H9 (cell line): Measurements from ENCODE around the gene CTNNA3. TPM values are rescaled to one million over a fixed set of nuclear protein-coding genes. Genes with fewer than 3 reads are reported as not detected.
A peak's percentile ranks its signal among the peaks of the same experiment; 100 is the strongest.

Experiments used
- DNase-seq: peaks from one replicate; pipeline ENCODE4 v3.0.0-alpha.2; 2017
- H2AFZ ChIP-seq: one replicate; pipeline ENCODE4 v1.6.1; 2013; ENCODE audit warnings: mild to moderate bottlenecking, low read length, control low read depth, moderate library complexity
- H2AK5ac ChIP-seq: 2 replicates; pipeline ENCODE4 v1.6.1; 2013; ENCODE audit warnings: low read length, control low read depth, mixed read lengths; ENCODE audit not compliant: insufficient read length
- H2BK120ac ChIP-seq: one replicate; pipeline ENCODE4 v1.6.1; 2013; ENCODE audit warnings: low read depth, mild to moderate bottlenecking, low read length, control low read depth, inconsistent platforms; ENCODE audit not compliant: poor library complexity, severe bottlenecking
- H2BK12ac ChIP-seq: 2 replicates; pipeline ENCODE4 v1.6.1; 2013; ENCODE audit warnings: low read length, control low read depth, mixed read lengths, low read depth; ENCODE audit not compliant: insufficient read length
- H2BK15ac ChIP-seq: 2 replicates; pipeline ENCODE4 v1.6.1; 2013; ENCODE audit warnings: low read depth, low read length, control low read depth
- H2BK20ac ChIP-seq: one replicate; pipeline ENCODE4 v1.6.1; 2013; ENCODE audit warnings: low read depth, mild to moderate bottlenecking, low read length, control low read depth, inconsistent platforms; ENCODE audit not compliant: poor library complexity, severe bottlenecking
- H2BK5ac ChIP-seq: 2 replicates; pipeline ENCODE4 v1.6.1; 2013; ENCODE audit warnings: low read length, control low read depth, mixed read lengths; ENCODE audit not compliant: insufficient read length
- H3K14ac ChIP-seq: 2 replicates; pipeline ENCODE4 v1.6.1; 2013; ENCODE audit warnings: low read length, control low read depth; ENCODE audit not compliant: insufficient read depth
- H3K18ac ChIP-seq: 2 replicates; pipeline ENCODE4 v1.6.1; 2013; ENCODE audit warnings: low read depth, mild to moderate bottlenecking, mixed read lengths, low read length, control low read depth; ENCODE audit not compliant: insufficient read length
- H3K23ac ChIP-seq: 2 replicates; pipeline ENCODE4 v1.6.1; 2013; ENCODE audit warnings: low read length, control low read depth, mixed read lengths, low read depth; ENCODE audit not compliant: insufficient read length
- H3K23me2 ChIP-seq: 2 replicates; pipeline ENCODE4 v1.6.1; 2013; ENCODE audit warnings: low read depth, mild to moderate bottlenecking, mixed read lengths, low read length, control low read depth; ENCODE audit not compliant: insufficient read length, poor library complexity, severe bottlenecking
- H3K27ac ChIP-seq: 2 replicates; pipeline ENCODE4 v1.5.1; 2013; ENCODE audit warnings: low read length, control low read depth, mixed read lengths, low read depth; ENCODE audit not compliant: insufficient read length
- H3K27me3 ChIP-seq: 2 replicates; pipeline ENCODE4 v1.6.1; 2013; ENCODE audit warnings: low read length, control low read depth, inconsistent platforms; ENCODE audit not compliant: insufficient read depth
- H3K4ac ChIP-seq: 2 replicates; pipeline ENCODE4 v1.6.1; 2013; ENCODE audit warnings: low read depth, mild to moderate bottlenecking, control low read depth, inconsistent platforms, low read length, moderate library complexity
- H3K4me1 ChIP-seq: 2 replicates; pipeline ENCODE4 v1.6.1; 2013; ENCODE audit warnings: low read length, control low read depth, inconsistent platforms; ENCODE audit not compliant: insufficient read depth
- H3K4me2 ChIP-seq: 2 replicates; pipeline ENCODE4 v1.6.1; 2013; ENCODE audit warnings: low read length, control low read depth, mixed read lengths; ENCODE audit not compliant: insufficient read length, insufficient read depth
- H3K56ac ChIP-seq: 2 replicates; pipeline ENCODE4 v1.6.1; 2013; ENCODE audit warnings: low read depth, mild to moderate bottlenecking, mixed read lengths, low read length, control low read depth; ENCODE audit not compliant: insufficient read length
- H3K79me1 ChIP-seq: 2 replicates; pipeline ENCODE4 v1.6.1; 2013; ENCODE audit warnings: low read depth, mild to moderate bottlenecking, moderate library complexity, low read length, control low read depth, inconsistent platforms; ENCODE audit not compliant: insufficient read depth, poor library complexity, severe bottlenecking
- H3K79me2 ChIP-seq: 2 replicates; pipeline ENCODE4 v1.6.1; 2013; ENCODE audit warnings: low read length, control low read depth, inconsistent platforms; ENCODE audit not compliant: insufficient read depth
- H3K9ac ChIP-seq: 2 replicates; pipeline ENCODE4 v1.6.1; 2013; ENCODE audit warnings: low read length, control low read depth, mixed read lengths; ENCODE audit not compliant: insufficient read length; ENCODE audit errors: extremely low read depth
- H3K9me3 ChIP-seq: one replicate; pipeline ENCODE4 v1.6.1; 2013; ENCODE audit warnings: low read depth, low read length, inconsistent platforms; ENCODE audit not compliant: control insufficient read depth
- H3T11ph ChIP-seq: one replicate; pipeline ENCODE4 v1.6.1; 2013; ENCODE audit warnings: mild to moderate bottlenecking, low read length, control low read depth, inconsistent platforms
- H4K20me1 ChIP-seq: one replicate; pipeline ENCODE4 v1.6.1; 2013; ENCODE audit not compliant: control insufficient read depth, insufficient read length, insufficient read depth
- H4K5ac ChIP-seq: 2 replicates; pipeline ENCODE4 v1.6.1; 2013; ENCODE audit warnings: low read depth, mild to moderate bottlenecking, mixed read lengths, low read length, control low read depth; ENCODE audit not compliant: insufficient read length
- H4K8ac ChIP-seq: replicated peaks from 2 replicates; pipeline ENCODE4 v1.6.1; 2013; ENCODE audit warnings: low read length, control low read depth, mixed read lengths, low read depth; ENCODE audit not compliant: insufficient read length
- H4K91ac ChIP-seq: 2 replicates; pipeline ENCODE4 v1.6.1; 2013; ENCODE audit warnings: low read depth, mild to moderate bottlenecking, moderate library complexity, mixed read lengths, low read length, control low read depth; ENCODE audit not compliant: insufficient read length
- H3K27ac Mint-ChIP-seq, 3 experiments: 2 replicates in 2 of 3; 3 replicates in 1 of 3; pipeline ENCODE4 v1.8.0; 2020 to 2021; ENCODE audit warnings: mixed read lengths in 3 of 3, mild to moderate bottlenecking in 1 of 3, moderate library complexity in 1 of 3
- H3K27me3 Mint-ChIP-seq: 2 replicates; pipeline ENCODE4 v1.8.0; 2021; ENCODE audit warnings: low read depth, mild to moderate bottlenecking, moderate library complexity, mixed read lengths
- H3K36me3 Mint-ChIP-seq, 3 experiments: 2 replicates in 2 of 3; 3 replicates in 1 of 3; pipeline ENCODE4 v1.8.0; 2020 to 2021; ENCODE audit warnings: low read depth in 3 of 3, mixed read lengths in 3 of 3; ENCODE audit not compliant: insufficient read depth in 1 of 3
- H3K4me1 Mint-ChIP-seq, 2 experiments: 2 replicates each; pipeline ENCODE4 v1.8.0; 2020; ENCODE audit warnings: mixed read lengths in 2 of 2
- H3K4me3 Mint-ChIP-seq, 2 experiments: 2 replicates in 1 of 2; 3 replicates in 1 of 2; pipeline ENCODE4 v1.8.0; 2020 to 2021; ENCODE audit warnings: mild to moderate bottlenecking in 2 of 2, mixed read lengths in 2 of 2, moderate library complexity in 1 of 2
- H3K9me3 Mint-ChIP-seq, 2 experiments: 2 replicates in 1 of 2; 3 replicates in 1 of 2; pipeline ENCODE4 v1.8.0; 2020; ENCODE audit warnings: mild to moderate bottlenecking in 2 of 2, mixed read lengths in 2 of 2, moderate library complexity in 1 of 2
- CTCF ChIP-seq: fragments of 200-600 bp; sonication (generic); conservative IDR thresholded peaks from 3 replicates; pipeline ENCODE4 v1.8.0; 2021; ENCODE audit warnings: antibody characterized with exemption, mild to moderate bottlenecking
- WGBS: extraction: QIAGEN DNeasy Blood & Tissue Kit; methylation state at CpG from one replicate; pipeline ENCODE4 v1.1.7; 2013; ENCODE audit warnings: missing lambda C conversion rate, low lambda C conversion rate, mixed read lengths; ENCODE audit not compliant: insufficient read length; ENCODE audit errors: extremely low coverage; 5-methylcytosine and 5-hydroxymethylcytosine counted together
- total RNA-seq: library from RNA; stranded (reverse); gene quantifications from 2 replicates; pipeline ENCODE4 v1.2.1, GENCODE V29; 2021

The CTNNA3 gene
- total RNA-seq, 1 experiment from 2014 or later: 3.3 TPM

GRCh38 chr10:66538908-66539307, 1157.1 kb downstream of the CTNNA3 start:
- H2BK12ac ChIP-seq: no peak overlapping the region
- H2BK120ac ChIP-seq: no peak overlapping the region
- H3K23me2 ChIP-seq: no peaks in the 10 kb centered on the region
- H3K4me1 ChIP-seq: no peaks in the 10 kb centered on the region
- no peak overlapping the region for H4K5ac ChIP-seq
- no peak for DNase-seq
- no peaks in the 10 kb centered on the region for H3K79me1 ChIP-seq
- no CpG with 5 or more reads among the region's 3 CpGs for WGBS
- no peak overlapping the region for H2BK20ac ChIP-seq
- no peaks in the 10 kb centered on the region for H3K79me2 ChIP-seq
- no peak for TF ChIP-seq CTCF
- no peak overlapping the region for H2AFZ ChIP-seq
- H4K20me1 ChIP-seq: no peaks in the 10 kb centered on the region
- no peak overlapping the region for H2AK5ac ChIP-seq
- Mint-ChIP-seq H3K4me3 (no peak overlapping the region), H3K27ac (peak overlapping the region in 1 of 3 experiments; percentile 10; a peak in 1 of 7 replicates), H3K4me1 (peaks cover 0 to 4% of the 10 kb centered on the region in 2 experiments; a peak in 1 of 4 replicates), H3K36me3 (no peaks in the 10 kb centered on the region), H3K27me3 (no peaks in the 10 kb centered on the region), H3K9me3 (no peaks in the 10 kb centered on the region)
- no peak overlapping the region for H3K18ac ChIP-seq
- no peak overlapping the region for H3K9ac ChIP-seq
- no peaks in the 10 kb centered on the region for H3K9me3 ChIP-seq
- H3K4me2 ChIP-seq: no peak overlapping the region
- H3K14ac ChIP-seq: no peak overlapping the region
- no peak overlapping the region for H4K8ac ChIP-seq
- H4K91ac ChIP-seq: no peak overlapping the region
- no peak overlapping the region for H2BK15ac ChIP-seq
- no peak overlapping the region for H3K4ac ChIP-seq
- no peak overlapping the region for H3K56ac ChIP-seq
- no peaks in the 10 kb centered on the region for H3K27me3 ChIP-seq
- no peak overlapping the region for H3K27ac ChIP-seq
- H3K23ac ChIP-seq: no peak overlapping the region
- H3T11ph ChIP-seq: no peak overlapping the region
- H2BK5ac ChIP-seq: no peak overlapping the region
